Measurements from ENCODE around the gene SMAD3. TPM values are rescaled to one million over a fixed set of nuclear protein-coding genes. Genes with fewer than 3 reads are reported as not detected.

The SMAD3 gene
- total RNA-seq, 1 donor from 2014 or later, result 53.5 TPM

DNA sequence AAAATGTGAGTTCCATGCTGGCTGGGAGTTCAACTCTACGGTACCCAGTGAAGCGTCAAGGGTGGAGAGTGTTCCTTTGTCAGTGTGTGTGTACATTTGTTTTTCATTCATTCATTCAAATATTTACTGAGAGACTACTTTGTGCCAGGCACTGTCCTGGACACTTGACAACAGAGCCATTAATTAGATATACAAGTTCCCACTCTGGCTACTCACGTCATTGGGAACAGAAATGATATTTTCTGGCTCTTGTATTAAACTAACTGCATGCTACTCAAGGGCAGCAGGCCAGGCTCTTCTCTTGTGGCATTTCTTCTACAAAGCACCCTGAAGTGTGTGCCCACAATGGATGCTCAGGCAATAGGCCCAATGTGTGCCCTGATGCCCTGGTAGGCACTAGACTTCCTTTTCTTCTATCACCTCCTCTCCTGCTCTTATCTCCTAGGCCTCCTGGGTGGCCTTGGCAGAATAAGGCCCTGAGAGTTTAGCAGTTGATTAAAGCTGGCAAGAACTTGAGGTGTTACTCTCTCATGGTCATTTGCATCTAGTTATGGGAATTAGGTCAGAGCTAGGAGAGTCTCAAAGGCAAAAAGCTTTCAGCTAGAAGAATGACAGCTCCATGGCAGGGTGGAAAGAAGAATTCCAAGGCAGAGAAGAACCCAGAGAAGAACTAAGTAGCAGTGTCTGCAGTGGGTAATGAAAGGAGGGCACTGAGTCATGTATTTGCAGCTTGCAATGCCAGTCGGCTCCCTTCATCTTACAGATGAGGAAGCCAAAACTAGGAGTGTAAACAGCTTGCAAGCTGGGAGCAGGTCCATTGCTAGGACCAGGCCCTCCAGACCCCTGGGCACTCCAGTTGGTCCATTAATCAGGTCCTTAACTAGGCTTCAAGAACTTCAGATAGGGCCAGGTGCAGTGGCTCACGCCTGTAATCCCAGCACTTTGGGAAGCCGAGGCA, 14.0 kb upstream of the SMAD3 start:
- Histone ChIP-seq H3K27ac (peak overlapping the region; percentile 37), H3K4me1 (peaks cover 36% of the 10 kb centered on the region), H3K27me3 (no peaks in the 10 kb centered on the region), H3K9me3 (no peaks in the 10 kb centered on the region), H3K4me3 (no peak overlapping the region), H3K36me3 (no peaks in the 10 kb centered on the region)
- TF ChIP-seq POLR2A (IDR thresholded peaks at IDR 0.05) (no peak), POLR2AphosphoS5 (IDR thresholded peaks at IDR 0.05; ENCODE audit: insufficient read depth in 1 of 2, low read depth in 1 of 2) (no peak), CTCF (IDR thresholded peaks at IDR 0.05) (no peak)
- intact Hi-C loops (cut with DNase I), result no loop called here
- no peak for DNase-seq (ENCODE audit: extremely low spot score in 2 of 2)

DNA sequence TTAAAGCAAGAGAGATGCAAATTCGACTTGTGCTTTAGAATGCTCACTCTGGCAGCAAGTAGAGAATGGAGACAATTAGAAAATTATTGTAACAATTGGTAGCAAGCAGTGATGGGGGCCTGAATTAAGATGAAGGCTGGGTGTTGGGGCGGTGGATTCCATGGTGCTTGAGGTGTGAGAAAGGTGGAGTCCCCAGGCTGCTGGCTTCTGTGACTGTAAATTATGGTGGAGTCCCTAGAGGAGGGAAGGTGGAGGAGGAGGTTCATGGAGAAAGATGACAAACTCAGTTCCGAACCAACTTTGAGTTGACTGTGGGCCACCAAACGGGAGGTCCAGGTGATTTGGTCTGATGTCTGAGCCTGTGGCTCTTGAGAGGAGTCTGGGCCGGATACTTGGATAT, 10.7 kb upstream of the SMAD3 start:
- Histone ChIP-seq H3K36me3 (no peaks in the 10 kb centered on the region), H3K9me3 (no peaks in the 10 kb centered on the region), H3K4me3 (no peak overlapping the region), H3K4me1 (peaks cover 20% of the 10 kb centered on the region), H3K27me3 (no peaks in the 10 kb centered on the region), H3K27ac (no peak overlapping the region)
- intact Hi-C loops (cut with DNase I), result no loop called here
- no peak for TF ChIP-seq POLR2AphosphoS5 (IDR thresholded peaks at IDR 0.05; ENCODE audit: insufficient read depth in 1 of 2, low read depth in 1 of 2)
- TF ChIP-seq CTCF (IDR thresholded peaks at IDR 0.05), result no peak
- TF ChIP-seq POLR2A (IDR thresholded peaks at IDR 0.05), result no peak
- DNase-seq (ENCODE audit: extremely low spot score in 2 of 2), result no peak

GRCh38 chr15:67059127-67059553, 6.3 kb upstream of the SMAD3 start:
- no peak overlapping the region for H3K27ac ChIP-seq
- no peaks in the 10 kb centered on the region for H3K36me3 ChIP-seq
- no peaks in the 10 kb centered on the region for H3K4me1 ChIP-seq
- H3K9me3 ChIP-seq, result no peaks in the 10 kb centered on the region
- intact Hi-C loops (cut with DNase I), result no loop called here
- no peak overlapping the region for H3K4me3 ChIP-seq
- DNase-seq (ENCODE audit: extremely low spot score in 2 of 2), result no peak
- H3K27me3 ChIP-seq, result no peaks in the 10 kb centered on the region
- TF ChIP-seq POLR2A (IDR thresholded peaks at IDR 0.05) (no peak), POLR2AphosphoS5 (IDR thresholded peaks at IDR 0.05; ENCODE audit: insufficient read depth in 1 of 2, low read depth in 1 of 2) (no peak), CTCF (IDR thresholded peaks at IDR 0.05) (no peak)

GRCh38 chr15:67061811-67062368, 3.5 kb upstream of the SMAD3 start:
- DNase-seq (ENCODE audit: extremely low spot score in 2 of 2), result no peak
- Histone ChIP-seq H3K4me3 (no peak overlapping the region), H3K27me3 (no peaks in the 10 kb centered on the region), H3K36me3 (no peaks in the 10 kb centered on the region), H3K27ac (no peak overlapping the region), H3K4me1 (peaks cover 7% of the 10 kb centered on the region), H3K9me3 (no peaks in the 10 kb centered on the region)
- intact Hi-C loops (cut with DNase I), result loop anchor here (10.0 kb wide), 2 partner anchors 63 to 193 kb away; partner anchors contain the start of genes AAGAB and IQCH
- TF ChIP-seq POLR2A (IDR thresholded peaks at IDR 0.05) (no peak), POLR2AphosphoS5 (IDR thresholded peaks at IDR 0.05; ENCODE audit: insufficient read depth in 1 of 2, low read depth in 1 of 2) (no peak), CTCF (IDR thresholded peaks at IDR 0.05) (no peak)
